SK-N-SH treated with all-trans-retinoic acid at 6 μM for 48 hours (cell line): ENCODE data around the gene BRCA2.

Experiments
- ATAC-seq: fragments of 200-7000 bp; cut with Tn5 transposase; 3 replicates; pipeline ENCODE4 v1.9.1; 2020; ENCODE audit warnings: mild to moderate bottlenecking, moderate library complexity
- ARNTL ChIP-seq: fragments of 450-650 bp; formaldehyde crosslinking; IDR thresholded peaks from 2 replicates; pipeline ENCODE4 v1.5.0; 2020; ENCODE audit warnings: low read depth, mild to moderate bottlenecking, moderate library complexity, borderline replicate concordance
- BACH2 ChIP-seq: fragments of 250-450 bp; sonication (Bioruptor Pico); IDR thresholded peaks from 2 replicates; pipeline ENCODE4 v1.9.0; 2021; ENCODE audit warnings: mild to moderate bottlenecking, borderline replicate concordance
- CREB5 ChIP-seq: fragments of 250-450 bp; sonication (Bioruptor Pico); IDR thresholded peaks from 2 replicates; pipeline ENCODE4 v1.5.1; 2020; ENCODE audit warnings: low read depth, mild to moderate bottlenecking, moderate library complexity
- CSDC2 ChIP-seq: fragments of 250-450 bp; sonication (Bioruptor Pico); IDR thresholded peaks from 2 replicates; pipeline ENCODE4 v1.5.0; 2020; ENCODE audit warnings: mild to moderate bottlenecking, moderate library complexity
- ESRRG ChIP-seq: fragments of 250-450 bp; sonication (Bioruptor Pico); IDR thresholded peaks from 2 replicates; pipeline ENCODE4 v1.6.1; 2021; ENCODE audit warnings: mild to moderate bottlenecking
- GLIS3 ChIP-seq: fragments of 250-450 bp; sonication (Bioruptor Pico); IDR thresholded peaks from 2 replicates; pipeline ENCODE4 v1.5.0; 2020; ENCODE audit warnings: mild to moderate bottlenecking, moderate library complexity
- ISL1 ChIP-seq: fragments of 250-450 bp; sonication (Bioruptor Pico); IDR thresholded peaks from 2 replicates; pipeline ENCODE4 v2.1.2; 2022; ENCODE audit warnings: mild to moderate bottlenecking, moderate library complexity
- OSR1 ChIP-seq: fragments of 250-450 bp; sonication (Bioruptor Pico); IDR thresholded peaks from 2 replicates; pipeline ENCODE4 v1.8.0; 2022; ENCODE audit warnings: moderate library complexity, mild to moderate bottlenecking, inconsistent platforms
- PATZ1 ChIP-seq: fragments of 250-450 bp; sonication (Bioruptor Pico); IDR thresholded peaks from 2 replicates; pipeline ENCODE4 v1.8.0; 2020; ENCODE audit warnings: mild to moderate bottlenecking, moderate library complexity, borderline replicate concordance
- POU6F1 ChIP-seq: fragments of 250-450 bp; sonication (Bioruptor Pico); IDR thresholded peaks from 2 replicates; pipeline ENCODE4 v1.8.0; 2021; ENCODE audit warnings: low read depth, mild to moderate bottlenecking, moderate library complexity, borderline replicate concordance
- PPARA ChIP-seq: fragments of 250-450 bp; sonication (Bioruptor Pico); IDR thresholded peaks from 2 replicates; pipeline ENCODE4 v1.5.0; 2020; ENCODE audit warnings: mild to moderate bottlenecking, borderline replicate concordance
- RARB ChIP-seq: fragments of 250-450 bp; sonication (Bioruptor Pico); IDR thresholded peaks from 2 replicates; pipeline ENCODE4 v1.8.0; 2021; ENCODE audit warnings: mild to moderate bottlenecking, moderate library complexity
- SNAI2 ChIP-seq: fragments of 250-450 bp; sonication (Bioruptor Pico); IDR thresholded peaks from 2 replicates; pipeline ENCODE4 v1.5.0; 2020; ENCODE audit warnings: mild to moderate bottlenecking, moderate library complexity
- TCF4 ChIP-seq: fragments of 250-450 bp; sonication (Bioruptor Pico); IDR thresholded peaks from 2 replicates; pipeline ENCODE4 v1.8.0; 2021; ENCODE audit warnings: mild to moderate bottlenecking, moderate library complexity, borderline replicate concordance
- ZC3H10 ChIP-seq: fragments of 250-450 bp; sonication (Bioruptor Pico); IDR thresholded peaks from 2 replicates; pipeline ENCODE4 v1.5.1; 2021; ENCODE audit warnings: mild to moderate bottlenecking, moderate library complexity
- ZFP3 ChIP-seq: fragments of 250-450 bp; sonication (Bioruptor Pico); IDR thresholded peaks from 2 replicates; pipeline ENCODE4 v1.5.0; 2020; ENCODE audit warnings: mild to moderate bottlenecking, moderate library complexity
- ZNF565 ChIP-seq: fragments of 450-650 bp; formaldehyde crosslinking; conservative IDR thresholded peaks from 2 replicates; pipeline ENCODE4 v1.5.0; 2020; ENCODE audit warnings: low read depth, mild to moderate bottlenecking, moderate library complexity
- ZNF70 ChIP-seq: fragments of 450-650 bp; formaldehyde crosslinking; IDR thresholded peaks from 2 replicates; pipeline ENCODE4 v1.5.0; 2020; ENCODE audit warnings: mild to moderate bottlenecking, moderate library complexity
- ZNF8 ChIP-seq: fragments of 450-650 bp; formaldehyde crosslinking; IDR thresholded peaks from 2 replicates; pipeline ENCODE4 v1.5.0; 2020; ENCODE audit warnings: mild to moderate bottlenecking, moderate library complexity
- TF ChIP-seq, protein P1 (sequence below): fragments of 250-450 bp; sonication (Bioruptor Pico); IDR thresholded peaks from 2 replicates; pipeline ENCODE4 v1.5.1; 2021; ENCODE audit warnings: mild to moderate bottlenecking, moderate library complexity
- TF ChIP-seq, protein P2 (sequence below): fragments of 250-450 bp; sonication (Bioruptor Pico); IDR thresholded peaks from 2 replicates; pipeline ENCODE4 v1.5.0; 2020; ENCODE audit warnings: mild to moderate bottlenecking, moderate library complexity

Gene BRCA2

GRCh38 chr13:32267836-32268439, 47.4 kb upstream of the BRCA2 start (continued):
- no peak for TF ChIP-seq CREB5 (CRISPR knock-in tag)
- no peak for TF ChIP-seq ZC3H10 (CRISPR knock-in tag)
- no peak for TF ChIP-seq ARNTL
- TF ChIP-seq CSDC2, result no peak
- TF ChIP-seq ZNF70 (CRISPR knock-in tag), result no peak
- no peak for TF ChIP-seq OSR1 (CRISPR knock-in tag)
- TF ChIP-seq GLIS3 (CRISPR knock-in tag), result no peak
- no peak for TF ChIP-seq TCF4 (CRISPR knock-in tag)
- TF ChIP-seq, protein P1, sequence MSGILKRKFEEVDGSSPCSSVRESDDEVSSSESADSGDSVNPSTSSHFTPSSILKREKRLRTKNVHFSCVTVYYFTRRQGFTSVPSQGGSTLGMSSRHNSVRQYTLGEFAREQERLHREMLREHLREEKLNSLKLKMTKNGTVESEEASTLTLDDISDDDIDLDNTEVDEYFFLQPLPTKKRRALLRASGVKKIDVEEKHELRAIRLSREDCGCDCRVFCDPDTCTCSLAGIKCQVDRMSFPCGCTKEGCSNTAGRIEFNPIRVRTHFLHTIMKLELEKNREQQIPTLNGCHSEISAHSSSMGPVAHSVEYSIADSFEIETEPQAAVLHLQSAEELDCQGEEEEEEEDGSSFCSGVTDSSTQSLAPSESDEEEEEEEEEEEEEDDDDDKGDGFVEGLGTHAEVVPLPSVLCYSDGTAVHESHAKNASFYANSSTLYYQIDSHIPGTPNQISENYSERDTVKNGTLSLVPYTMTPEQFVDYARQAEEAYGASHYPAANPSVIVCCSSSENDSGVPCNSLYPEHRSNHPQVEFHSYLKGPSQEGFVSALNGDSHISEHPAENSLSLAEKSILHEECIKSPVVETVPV (CRISPR knock-in tag), result no peak
- TF ChIP-seq PATZ1, result no peak
- TF ChIP-seq BACH2 (CRISPR knock-in tag), result no peak

- no peak for TF ChIP-seq OSR1 (CRISPR knock-in tag)
- TF ChIP-seq TCF4 (CRISPR knock-in tag), result no peak
- no peak for TF ChIP-seq ISL1
- no peak for TF ChIP-seq PPARA
- TF ChIP-seq, protein P2, sequence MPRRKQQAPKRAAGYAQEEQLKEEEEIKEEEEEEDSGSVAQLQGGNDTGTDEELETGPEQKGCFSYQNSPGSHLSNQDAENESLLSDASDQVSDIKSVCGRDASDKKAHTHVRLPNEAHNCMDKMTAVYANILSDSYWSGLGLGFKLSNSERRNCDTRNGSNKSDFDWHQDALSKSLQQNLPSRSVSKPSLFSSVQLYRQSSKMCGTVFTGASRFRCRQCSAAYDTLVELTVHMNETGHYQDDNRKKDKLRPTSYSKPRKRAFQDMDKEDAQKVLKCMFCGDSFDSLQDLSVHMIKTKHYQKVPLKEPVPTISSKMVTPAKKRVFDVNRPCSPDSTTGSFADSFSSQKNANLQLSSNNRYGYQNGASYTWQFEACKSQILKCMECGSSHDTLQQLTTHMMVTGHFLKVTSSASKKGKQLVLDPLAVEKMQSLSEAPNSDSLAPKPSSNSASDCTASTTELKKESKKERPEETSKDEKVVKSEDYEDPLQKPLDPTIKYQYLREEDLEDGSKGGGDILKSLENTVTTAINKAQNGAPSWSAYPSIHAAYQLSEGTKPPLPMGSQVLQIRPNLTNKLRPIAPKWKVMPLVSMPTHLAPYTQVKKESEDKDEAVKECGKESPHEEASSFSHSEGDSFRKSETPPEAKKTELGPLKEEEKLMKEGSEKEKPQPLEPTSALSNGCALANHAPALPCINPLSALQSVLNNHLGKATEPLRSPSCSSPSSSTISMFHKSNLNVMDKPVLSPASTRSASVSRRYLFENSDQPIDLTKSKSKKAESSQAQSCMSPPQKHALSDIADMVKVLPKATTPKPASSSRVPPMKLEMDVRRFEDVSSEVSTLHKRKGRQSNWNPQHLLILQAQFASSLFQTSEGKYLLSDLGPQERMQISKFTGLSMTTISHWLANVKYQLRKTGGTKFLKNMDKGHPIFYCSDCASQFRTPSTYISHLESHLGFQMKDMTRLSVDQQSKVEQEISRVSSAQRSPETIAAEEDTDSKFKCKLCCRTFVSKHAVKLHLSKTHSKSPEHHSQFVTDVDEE, result no peak
- no peak for TF ChIP-seq ZNF8 (CRISPR knock-in tag)
- no peak for TF ChIP-seq ESRRG (CRISPR knock-in tag)
- no peak for TF ChIP-seq PATZ1
- TF ChIP-seq SNAI2 (CRISPR knock-in tag), result no peak
- ATAC-seq, result no peak
Measured at GRCh38 chr13:32272021-32272683, 43.2 kb upstream of the BRCA2 start.

DNA sequence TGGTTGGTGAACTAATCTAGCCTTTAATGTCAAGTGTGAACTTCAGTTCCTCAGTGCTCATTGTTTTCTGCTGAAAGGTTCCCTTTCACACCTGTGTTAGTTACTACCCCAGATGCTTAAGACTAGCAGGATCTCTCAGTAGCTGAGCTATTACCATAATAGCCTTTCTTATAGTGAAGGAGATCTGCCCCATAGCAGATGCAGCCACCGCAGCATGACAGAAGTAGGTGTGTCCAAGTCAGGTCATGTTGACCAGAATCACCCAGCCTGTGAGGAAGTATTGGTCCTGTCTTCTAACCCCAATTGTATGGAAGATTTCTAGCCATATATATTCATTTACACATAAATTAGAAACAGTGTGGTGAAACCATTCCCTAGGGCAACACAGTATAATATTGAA, 37.5 kb upstream of the BRCA2 start:
- TF ChIP-seq POU6F1 (CRISPR knock-in tag) (no peak), CSDC2 (no peak), ZFP3 (CRISPR knock-in tag) (no peak), ZC3H10 (CRISPR knock-in tag) (no peak), BACH2 (CRISPR knock-in tag) (no peak), PATZ1 (no peak), ISL1 (no peak), ARNTL (no peak), ZNF8 (CRISPR knock-in tag) (no peak), ZNF70 (CRISPR knock-in tag) (no peak), RARB (CRISPR knock-in tag) (no peak), ZNF565 (no peak), PPARA (no peak)
- TF ChIP-seq, all 23 proteins: peak for 0
- no peak for ATAC-seq
